Inflammatory macrophage treated with lipopolysaccharide for 4 hours (primary cell): Measurements from ENCODE around the gene NEGR1.

Experiments
- DNase-seq: peaks from one replicate; pipeline ENCODE4 v3.0.0-alpha.2; 2020

NEGR1 gene

DNA sequence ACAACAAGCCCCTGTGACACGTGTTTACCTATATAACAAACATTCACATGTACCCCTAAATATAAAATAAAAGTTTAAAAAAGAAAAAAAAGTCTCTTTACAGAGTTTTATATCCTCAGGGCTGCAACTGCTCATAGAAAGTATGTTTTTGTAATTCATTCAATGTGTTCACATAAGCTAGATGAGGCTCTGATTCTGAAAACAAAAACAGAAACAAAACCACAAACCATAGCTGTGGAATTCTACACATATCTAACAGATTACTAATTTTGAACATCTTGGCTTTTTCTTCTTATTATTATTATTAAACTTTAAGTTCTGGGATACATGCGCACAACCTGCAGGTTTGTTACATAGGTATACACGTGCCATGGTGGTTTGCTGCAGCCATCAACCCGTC, 621.9 kb downstream of the NEGR1 start:
- no peak for DNase-seq

DNA sequence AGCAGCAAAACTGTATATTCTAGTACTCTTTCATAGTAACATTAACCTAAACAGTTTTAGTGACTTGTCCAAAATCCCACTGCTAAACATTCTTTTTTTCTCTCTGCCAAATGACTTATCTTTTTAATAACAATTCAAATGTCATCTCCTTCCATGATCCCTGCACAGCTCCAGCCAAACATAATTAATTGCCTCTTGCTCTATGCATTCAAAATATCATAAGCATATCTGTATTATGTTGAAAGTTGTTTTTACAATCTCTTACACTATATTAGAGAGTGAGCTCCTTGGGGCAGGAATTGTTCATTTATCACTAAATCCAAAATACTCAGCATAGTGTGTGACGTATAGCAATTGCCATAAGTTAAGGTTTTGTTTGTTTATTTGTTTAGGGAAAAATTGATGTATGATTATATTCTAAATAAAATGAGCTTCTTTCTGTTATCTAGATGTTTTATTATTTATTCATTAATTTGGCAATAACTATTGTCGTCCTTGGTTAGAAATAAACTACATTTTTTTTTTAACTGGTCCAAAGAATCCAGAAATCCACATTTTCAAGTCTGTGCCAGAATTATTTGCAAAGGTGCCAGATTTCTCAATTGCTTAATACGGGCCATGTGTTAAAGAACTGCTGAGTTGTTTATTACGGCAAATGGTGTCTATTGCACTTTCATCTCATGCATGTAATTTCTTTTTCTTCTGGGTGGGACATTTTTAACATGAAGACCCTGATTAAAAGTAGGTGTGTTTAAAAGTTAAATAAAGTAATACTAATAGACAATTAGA, 624.3 kb downstream of the NEGR1 start:
- no peak for DNase-seq

GRCh38 chr1:71656902-71657301, 625.4 kb downstream of the NEGR1 start:
- DNase-seq, result no peak

GRCh38 chr1:71655604-71656003, 626.7 kb downstream of the NEGR1 start:
- DNase-seq, result no peak

DNA sequence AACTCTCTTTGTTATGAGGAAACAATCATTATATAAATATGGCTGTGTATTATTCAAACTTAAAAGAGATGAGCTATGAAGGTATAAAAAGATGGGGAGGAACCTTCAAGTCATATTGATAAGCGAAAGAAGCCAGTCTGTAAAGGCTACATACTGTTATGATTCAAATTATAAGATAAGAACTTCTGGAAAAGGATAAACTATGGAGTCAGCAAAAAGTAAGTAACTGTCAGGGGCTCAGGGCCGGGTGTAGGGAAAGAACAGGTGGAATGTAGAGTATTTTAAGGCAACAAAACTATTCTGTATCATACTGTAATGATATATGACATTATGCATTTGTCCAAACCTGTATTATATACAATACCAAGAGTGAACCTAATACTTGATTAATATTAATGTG, 628.4 kb downstream of the NEGR1 start:
- no peak for DNase-seq

DNA sequence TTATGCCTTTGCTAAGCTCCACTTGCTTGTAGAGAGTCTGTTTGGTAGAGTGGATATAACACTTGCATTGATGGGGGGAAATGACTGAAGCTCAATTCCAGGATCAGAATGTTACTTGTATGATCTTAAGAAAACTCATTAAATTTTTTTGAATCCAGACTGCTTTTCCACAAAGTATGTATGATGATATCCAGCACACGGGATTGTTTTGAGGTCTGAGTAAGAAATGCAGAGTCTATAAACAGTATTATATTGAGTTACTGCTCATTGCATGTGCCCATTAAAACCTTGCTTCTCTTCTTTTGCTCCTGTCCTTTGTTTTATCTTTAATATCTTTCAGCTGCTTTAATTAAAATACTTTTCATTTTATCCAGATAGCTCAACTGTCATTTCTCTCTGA, 631.1 kb downstream of the NEGR1 start:
- no peak for DNase-seq

DNA sequence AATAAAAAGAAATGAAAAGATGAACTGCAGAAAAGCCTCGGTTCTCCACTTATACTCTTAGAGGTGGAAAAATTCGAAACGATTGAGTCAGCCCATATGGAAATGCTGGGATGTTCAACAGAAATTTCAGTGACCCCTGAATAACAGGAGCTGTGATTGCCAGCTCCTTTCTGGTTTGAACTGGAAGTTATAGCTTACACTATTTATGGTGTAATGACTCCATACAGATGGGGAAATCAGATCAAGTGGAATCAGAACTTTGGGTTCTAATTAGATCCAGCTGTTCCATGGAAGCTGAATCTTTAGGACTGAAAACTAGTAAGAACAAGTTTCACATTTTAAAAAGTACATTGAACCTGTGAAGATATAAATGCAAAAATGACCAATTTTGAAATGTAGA, 632.2 kb downstream of the NEGR1 start:
- no peak for DNase-seq

- DNase-seq, result no peak
These were observed 632.7 kb downstream of the NEGR1 start for GRCh38 chr1:71649608-71650007.

DNA sequence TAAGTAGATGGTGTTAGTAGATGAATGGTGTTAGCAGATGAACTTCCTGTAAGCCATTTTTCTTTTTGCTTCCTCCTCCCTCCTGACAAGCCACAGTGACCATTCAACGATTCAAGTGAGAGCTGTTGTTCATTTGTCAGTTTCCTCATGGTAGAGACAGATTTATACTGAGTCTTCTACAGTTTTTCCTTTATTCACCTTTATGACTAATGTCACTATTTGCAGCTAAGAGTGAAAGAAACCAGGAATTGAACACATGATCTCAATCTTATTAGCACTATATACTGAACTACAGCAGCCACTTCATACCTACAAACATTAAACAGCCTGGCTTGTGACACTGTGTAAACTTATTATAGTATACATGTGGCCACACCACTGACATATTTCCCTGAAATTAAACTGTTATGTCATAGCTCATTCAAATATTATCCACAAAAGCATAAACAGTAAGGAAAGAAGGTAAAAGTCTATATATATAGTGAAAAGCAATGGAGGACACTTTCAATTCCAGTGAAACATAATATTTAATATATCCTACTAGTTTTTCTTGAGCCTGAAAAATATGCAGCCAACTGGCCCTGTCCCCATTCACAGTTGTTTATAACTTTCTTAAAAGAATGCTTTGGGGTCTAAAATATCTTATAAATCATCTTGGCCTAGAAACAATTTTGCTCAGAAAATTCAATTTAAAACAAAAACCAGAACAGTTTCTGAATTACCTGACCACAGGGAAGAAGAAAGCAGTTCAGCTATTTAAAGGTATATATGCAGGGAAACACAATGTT, 634.6 kb downstream of the NEGR1 start:
- DNase-seq, result no peak

DNA sequence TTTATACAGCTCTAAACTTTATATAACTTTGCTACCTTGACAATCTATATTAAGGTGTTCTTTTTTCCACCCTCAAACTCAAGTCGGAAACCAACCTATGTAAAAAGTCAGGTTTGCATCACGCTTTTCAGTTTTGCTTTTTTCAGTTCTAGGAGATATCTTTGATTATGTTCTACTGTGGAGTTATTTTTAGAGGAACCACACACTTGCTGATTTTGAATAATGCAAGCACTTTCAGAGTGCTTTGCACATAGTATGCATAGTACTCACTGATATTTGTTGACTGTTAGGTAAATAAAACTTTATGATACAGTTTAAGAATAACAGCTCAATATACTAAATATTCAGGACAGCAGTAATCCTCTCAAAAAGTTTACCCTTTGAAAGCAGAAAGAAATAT, 637.3 kb downstream of the NEGR1 start:
- DNase-seq, result no peak

DNA sequence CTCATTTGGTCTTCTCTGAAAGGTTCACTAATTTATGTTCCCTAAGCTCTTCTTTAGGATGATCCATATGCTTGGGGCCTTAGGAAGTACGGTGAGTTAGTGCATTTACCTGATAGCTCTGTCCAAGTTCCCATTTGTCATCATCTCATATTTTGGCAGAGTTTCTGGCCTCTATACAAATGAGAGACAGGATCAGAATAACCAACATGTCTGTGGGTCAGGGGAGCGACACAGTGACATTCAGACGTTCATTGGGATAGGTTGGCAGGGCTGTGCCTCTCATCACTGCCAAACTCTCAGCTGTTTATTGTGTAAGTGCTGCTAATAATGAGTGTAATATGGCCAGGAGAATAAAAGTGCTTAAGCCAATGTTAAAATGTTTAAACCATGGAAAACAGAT, 640.4 kb downstream of the NEGR1 start:
- no peak for DNase-seq

DNA sequence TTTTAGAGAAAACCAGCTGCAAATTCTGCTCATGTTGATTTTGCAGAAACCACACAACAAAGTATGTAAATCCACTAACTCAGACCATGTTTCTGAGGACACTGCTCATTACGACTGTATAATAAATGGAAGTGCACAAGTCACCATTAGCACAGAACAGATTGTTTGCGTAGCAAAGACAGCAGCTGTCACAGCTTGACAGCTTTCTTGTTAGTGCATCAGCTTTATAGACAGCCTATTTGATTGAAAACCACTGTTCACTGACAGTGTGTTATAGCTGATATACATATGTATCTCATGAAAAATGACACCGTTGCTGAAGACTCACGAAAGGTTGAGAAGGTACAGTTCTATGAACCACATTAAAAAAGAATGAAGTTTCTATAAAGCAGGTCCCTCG, 641.3 kb downstream of the NEGR1 start:
- DNase-seq, result no peak

- DNase-seq, result no peak
These were observed 642.2 kb downstream of the NEGR1 start for GRCh38 chr1:71640116-71640515.

GRCh38 chr1:71638081-71638766, 644.1 kb downstream of the NEGR1 start:
- DNase-seq, result no peak

DNA sequence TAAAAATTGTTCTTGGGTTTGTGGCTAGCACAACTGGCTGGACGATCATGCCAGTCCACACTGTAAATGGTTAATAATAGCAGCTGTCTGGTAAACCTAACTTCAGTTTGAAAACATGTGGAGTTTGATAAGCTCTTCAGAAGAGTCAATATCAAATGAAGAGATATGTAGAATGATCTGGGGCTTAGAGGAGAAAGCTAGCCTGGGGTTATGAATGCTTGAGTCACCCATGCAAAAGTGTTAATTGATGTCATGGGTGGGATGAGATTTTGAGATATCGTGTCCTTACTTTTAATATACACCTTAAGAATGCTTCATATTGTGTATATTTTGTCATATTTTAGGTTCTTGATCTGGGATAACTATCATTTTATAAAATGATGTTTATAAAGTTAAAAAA, 646.8 kb downstream of the NEGR1 start:
- DNase-seq, result no peak

DNA sequence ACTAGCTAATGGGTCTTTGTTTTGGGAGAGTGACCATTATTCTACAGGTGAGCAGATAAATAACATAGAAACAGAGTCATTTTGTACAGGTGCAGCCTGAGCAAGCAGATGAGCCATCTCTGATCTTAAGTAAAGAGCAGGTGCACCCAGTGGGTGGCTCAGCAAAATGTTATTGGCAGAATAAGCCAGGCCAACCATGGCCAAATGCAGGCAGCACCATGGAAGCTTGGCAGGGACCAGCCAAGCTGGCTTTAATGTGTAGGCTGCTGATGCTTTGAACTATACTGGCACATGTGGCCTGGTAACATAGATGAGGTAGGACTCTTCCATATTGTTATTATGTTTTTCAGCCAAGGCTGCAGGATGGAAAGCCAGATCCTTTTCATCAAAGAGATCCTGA, 648.2 kb downstream of the NEGR1 start:
- no peak for DNase-seq

- no peak for DNase-seq
These were observed 652.3 kb downstream of the NEGR1 start for GRCh38 chr1:71630073-71630472.

GRCh38 chr1:71625004-71625403, 657.3 kb downstream of the NEGR1 start:
- no peak for DNase-seq

- no peak for DNase-seq
These were observed 658.5 kb downstream of the NEGR1 start for GRCh38 chr1:71623888-71624287.

- no peak for DNase-seq
These were observed 660.6 kb downstream of the NEGR1 start for GRCh38 chr1:71621785-71622184.

- no peak for DNase-seq
These were observed 663.4 kb downstream of the NEGR1 start for GRCh38 chr1:71618766-71619530.

DNA sequence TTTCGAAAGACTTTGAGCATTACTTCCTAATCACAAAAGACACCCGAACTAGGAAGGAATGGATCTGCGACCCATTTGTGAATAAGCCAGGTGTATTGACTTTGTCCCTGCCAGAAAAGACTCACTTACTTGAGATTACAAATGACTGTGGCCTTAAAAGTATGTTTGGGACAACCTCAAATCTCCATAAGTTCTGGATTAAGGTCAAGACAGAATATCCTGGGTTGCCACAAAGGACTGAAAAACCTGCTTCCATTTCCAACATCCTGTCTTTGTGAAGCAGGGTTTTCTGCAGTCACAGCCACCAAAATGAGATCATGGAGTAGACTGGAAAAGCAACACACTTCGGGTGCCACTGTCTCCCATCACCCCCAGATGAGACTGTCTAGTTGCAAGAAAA, 664.1 kb downstream of the NEGR1 start:
- no peak for DNase-seq

- no peak for DNase-seq
These were observed 671.9 kb downstream of the NEGR1 start for GRCh38 chr1:71610476-71610875.
